Peyer's patch (tissue), 4 donors: ENCODE results near the gene SLC16A7. TPM values are rescaled to one million over a fixed set of nuclear protein-coding genes. Genes with fewer than 3 reads are reported as not detected.

Experiments used
- DNase-seq, 3 donors: peaks; one replicate each; pipeline ENCODE4 v3.0.0-alpha.2; 2017 to 2019
- H3K27ac ChIP-seq, 4 donors: fragments of 200-600 bp; sonication (generic); one replicate each; pipeline ENCODE4 v1.5.1; 2016 to 2019
- H3K27me3 ChIP-seq, 2 donors: fragments of 200-600 bp; sonication (generic); one replicate each; pipeline ENCODE4 v1.5.1; 2019
- H3K36me3 ChIP-seq, 3 donors: fragments of 200-600 bp; sonication (generic); one replicate each; pipeline ENCODE4 v1.5.1; 2016 to 2019
- H3K4me1 ChIP-seq, 4 donors: fragments of 200-600 bp; sonication (generic); one replicate each; pipeline ENCODE4 v1.5.1; 2016 to 2019
- H3K4me3 ChIP-seq, 4 donors: fragments of 200-600 bp; sonication (generic); 1 replicate in 3 of 4; 2 replicates in 1 of 4; pipeline ENCODE4 v1.5.1; 2016 to 2019; ENCODE audit warnings: mild to moderate bottlenecking in 1 of 4
- H3K9me3 ChIP-seq, 4 donors: fragments of 200-600 bp; sonication (generic); one replicate each; pipeline ENCODE4 v1.5.1; 2016 to 2019; ENCODE audit warnings: mild to moderate bottlenecking in 1 of 4
- CTCF ChIP-seq, 6 experiments: fragments of 450-650 bp in 4 of 6; fragments of 200-600 bp in 2 of 6; sonication (generic) in 1 of 6; IDR thresholded peaks; one replicate each; pipeline ENCODE4 v1.5.1; 2017 to 2019; ENCODE audit warnings: antibody characterized with exemption in 6 of 6, mild to moderate bottlenecking in 3 of 6, moderate library complexity in 1 of 6
- POLR2A ChIP-seq, 2 donors: fragments of 450-650 bp; IDR thresholded peaks; one replicate each; pipeline ENCODE4 v1.5.1; 2017; ENCODE audit warnings: antibody characterized with exemption in 2 of 2, mild to moderate bottlenecking in 2 of 2, moderate library complexity in 2 of 2
- total RNA-seq, 4 donors: library from RNA; depleted of rRNA; stranded (reverse); fragments of >200 nt; gene quantifications; one replicate each; pipeline ENCODE4 v1.1.0, GENCODE V29; 2016

Gene SLC16A7
- total RNA-seq, 4 donors from 2014 or later: 5.0 to 19.4 (median 12.1) TPM

DNA sequence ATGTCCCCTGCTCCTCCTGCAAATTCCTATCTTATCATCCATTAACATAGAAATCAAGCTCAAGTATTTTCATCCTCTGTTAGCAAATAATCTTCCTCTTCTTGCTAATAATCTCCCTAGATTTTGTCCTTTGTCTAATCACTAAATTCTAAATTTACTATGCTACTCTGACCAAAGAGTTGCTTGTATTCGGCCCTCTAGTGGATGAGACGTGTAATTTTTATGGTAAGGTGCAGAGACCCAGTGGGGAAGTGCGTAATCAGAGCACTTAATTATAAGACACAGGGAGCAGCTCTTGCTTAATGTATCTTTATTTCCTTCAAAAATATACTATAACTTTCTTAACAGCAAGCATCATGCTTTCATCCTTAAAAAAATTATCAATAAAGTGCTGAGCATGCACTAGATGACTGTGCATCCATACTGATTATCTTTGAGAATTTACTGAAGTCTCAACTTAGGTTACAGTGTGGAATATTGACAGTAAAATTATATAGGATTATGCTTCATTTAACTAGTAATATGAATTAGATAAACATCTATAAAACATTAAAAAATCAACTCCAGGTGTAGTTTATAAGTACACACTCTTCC, 212.6 kb downstream of the SLC16A7 start:
- TF ChIP-seq POLR2A (IDR thresholded peaks at IDR 0.05) (no peak), CTCF (IDR thresholded peaks at IDR 0.05) (peak; percentile 38 to 69 (median 62))
- DNase-seq: no peak
- Histone ChIP-seq H3K27ac (no peak overlapping the region), H3K27me3 (no peaks in the 10 kb centered on the region), H3K4me3 (no peak overlapping the region), H3K4me1 (no peaks in the 10 kb centered on the region), H3K36me3 (no peaks in the 10 kb centered on the region), H3K9me3 (no peaks in the 10 kb centered on the region)

DNA sequence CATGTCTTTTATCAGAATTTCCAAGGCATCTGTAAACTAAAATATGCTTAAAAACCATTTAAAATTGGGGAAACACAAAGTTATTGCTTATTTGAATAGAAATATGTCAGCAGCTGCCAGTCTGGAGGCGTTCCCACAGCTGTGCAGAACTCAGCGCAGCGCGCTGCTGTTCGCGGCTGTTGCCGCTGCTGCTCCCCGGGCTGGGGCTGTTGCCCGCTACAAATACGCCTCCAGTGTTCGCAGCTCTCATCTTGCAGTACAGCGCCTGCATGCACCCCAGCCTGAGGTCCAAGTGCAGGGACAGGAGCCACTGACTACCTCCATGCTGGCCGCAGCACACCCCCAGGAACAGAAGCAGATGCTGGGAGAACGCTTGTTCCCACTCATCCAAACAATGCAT, 216.2 kb downstream of the SLC16A7 start:
- Histone ChIP-seq H3K4me3 (no peak overlapping the region), H3K9me3 (no peaks in the 10 kb centered on the region), H3K4me1 (no peaks in the 10 kb centered on the region), H3K27me3 (no peaks in the 10 kb centered on the region), H3K36me3 (no peaks in the 10 kb centered on the region), H3K27ac (no peak overlapping the region)
- no peak for DNase-seq
- TF ChIP-seq CTCF (IDR thresholded peaks at IDR 0.05) (no peak), POLR2A (IDR thresholded peaks at IDR 0.05) (no peak)

GRCh38 chr12:59812716-59813115, 216.9 kb downstream of the SLC16A7 start:
- DNase-seq: no peak
- Histone ChIP-seq H3K9me3 (no peaks in the 10 kb centered on the region), H3K4me3 (no peak overlapping the region), H3K27ac (no peak overlapping the region), H3K4me1 (no peaks in the 10 kb centered on the region), H3K36me3 (no peaks in the 10 kb centered on the region), H3K27me3 (no peaks in the 10 kb centered on the region)
- TF ChIP-seq POLR2A (IDR thresholded peaks at IDR 0.05) (no peak), CTCF (IDR thresholded peaks at IDR 0.05) (no peak)

- Histone ChIP-seq H3K4me1 (no peaks in the 10 kb centered on the region), H3K4me3 (no peak overlapping the region), H3K9me3 (no peaks in the 10 kb centered on the region), H3K27ac (no peak overlapping the region), H3K36me3 (no peaks in the 10 kb centered on the region), H3K27me3 (no peaks in the 10 kb centered on the region)
- TF ChIP-seq CTCF (IDR thresholded peaks at IDR 0.05) (no peak), POLR2A (IDR thresholded peaks at IDR 0.05) (no peak)
- DNase-seq: no peak
Observed at GRCh38 chr12:59820594-59821011, 224.8 kb downstream of the SLC16A7 start.

DNA sequence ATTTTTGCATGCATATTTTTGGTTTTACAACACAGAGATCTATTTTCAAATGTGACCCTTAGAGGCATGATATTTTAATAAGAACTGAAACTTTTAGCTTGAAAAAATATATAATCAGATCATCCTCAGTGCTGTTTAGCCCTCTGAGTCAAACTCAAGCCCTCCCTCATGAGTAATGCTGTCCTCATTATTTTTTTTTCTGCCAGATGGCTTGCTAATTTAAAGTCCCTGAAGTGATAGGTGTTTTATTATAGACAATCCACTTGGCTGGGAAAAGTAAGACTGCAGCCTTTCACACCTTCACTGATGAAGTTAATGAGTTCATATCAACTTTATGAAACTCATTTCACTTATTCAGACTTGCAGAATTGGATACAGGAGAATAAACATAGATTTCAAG, 227.7 kb downstream of the SLC16A7 start:
- TF ChIP-seq CTCF (IDR thresholded peaks at IDR 0.05): no peak
- TF ChIP-seq POLR2A (IDR thresholded peaks at IDR 0.05): no peak
- Histone ChIP-seq H3K27me3 (no peaks in the 10 kb centered on the region), H3K4me1 (no peaks in the 10 kb centered on the region)

DNA sequence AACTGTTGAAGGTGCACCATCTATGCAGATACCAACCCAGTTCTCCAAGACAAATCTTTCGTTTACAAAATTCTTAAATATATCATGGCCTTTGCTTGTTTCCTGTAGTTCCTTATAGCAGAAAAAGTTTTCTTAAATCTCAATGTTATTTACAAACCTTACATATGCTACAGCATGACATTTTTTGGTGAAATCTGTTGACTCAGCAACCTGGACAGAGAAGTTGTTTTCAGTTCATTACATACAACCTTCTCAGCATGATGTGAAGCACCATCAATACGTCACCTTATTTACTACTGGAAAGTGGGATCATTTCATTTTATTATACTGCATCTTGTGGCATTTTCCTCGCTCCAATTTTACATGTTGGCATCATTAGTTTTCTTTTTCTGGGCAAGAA, 231.9 kb downstream of the SLC16A7 start:
- Histone ChIP-seq H3K9me3 (no peaks in the 10 kb centered on the region), H3K27ac (no peak overlapping the region), H3K4me1 (no peaks in the 10 kb centered on the region), H3K4me3 (no peak overlapping the region), H3K27me3 (no peaks in the 10 kb centered on the region), H3K36me3 (no peaks in the 10 kb centered on the region)
- TF ChIP-seq POLR2A (IDR thresholded peaks at IDR 0.05) (no peak), CTCF (IDR thresholded peaks at IDR 0.05) (no peak)
- DNase-seq: no peak

More for the DNA sequence above, 227.7 kb downstream of the SLC16A7 start:
- H3K4me3 ChIP-seq: no peak overlapping the region
- no peak overlapping the region for H3K27ac ChIP-seq
- DNase-seq: no peak
- no peaks in the 10 kb centered on the region for H3K36me3 ChIP-seq
- no peaks in the 10 kb centered on the region for H3K9me3 ChIP-seq
